ENCODE data around the gene PIGP.
"Not testable (repeated sequence)": the region's sequence is repeated elsewhere in the genome, so short reads cannot be mapped to it uniquely, and the experiment has no call there.

Gene PIGP

GRCh38 chr21:37072988-37073416, at the start of gene PIGP, which contains the start of gene TTC3:
TSS of gene PIGP (minus strand) at chr21:37073071. CDS start at chr21:37072515, 556 bp downstream.
TSS of gene TTC3 (plus strand) at chr21:37073254. CDS start at chr21:37087258, 14,004 bp downstream.
- peak; percentile 77 for DNase-seq

- no peak for DNase-seq
Observed at GRCh38 chr21:37119421-37120218, 46.7 kb upstream of the PIGP start.

DNA sequence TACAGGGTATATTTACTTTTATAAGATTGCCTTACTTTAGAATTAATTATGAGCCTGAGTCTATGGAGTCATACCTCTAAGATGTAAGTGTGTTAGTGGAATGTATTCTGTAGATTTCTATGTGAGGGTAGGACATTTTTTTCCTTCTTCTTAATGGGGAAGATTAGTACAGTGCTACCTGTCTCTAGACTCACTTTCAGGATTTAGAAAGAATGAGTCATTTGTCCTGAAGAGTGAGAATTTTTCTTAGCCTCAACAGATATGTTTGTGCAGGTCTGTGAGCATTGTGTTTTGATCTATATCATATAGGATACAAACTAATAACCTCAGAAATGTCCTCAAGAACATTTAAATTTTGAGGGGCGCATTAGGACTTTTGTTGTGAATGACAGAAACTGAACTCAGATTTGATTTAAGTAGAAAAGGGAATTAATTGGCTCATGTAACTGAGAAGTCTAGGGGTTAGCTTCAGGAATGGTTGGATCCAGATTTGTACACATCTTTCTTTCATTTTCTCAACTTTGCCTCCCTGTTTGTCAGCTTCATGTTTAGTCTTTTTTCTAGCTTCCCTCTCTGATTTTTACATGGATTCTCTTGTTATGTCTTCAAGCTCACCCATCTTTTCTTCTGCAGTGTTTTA, 45.4 kb upstream of the PIGP start:
- no peak for DNase-seq

GRCh38 chr21:37117204-37117603, 44.3 kb upstream of the PIGP start:
- DNase-seq = no peak

GRCh38 chr21:37116459-37116858, 43.6 kb upstream of the PIGP start:
- DNase-seq = not testable (repeated sequence)

- DNase-seq = not testable (repeated sequence)
Observed at GRCh38 chr21:37114301-37114700, 41.4 kb upstream of the PIGP start.

GRCh38 chr21:37111029-37111428, 38.2 kb upstream of the PIGP start:
- DNase-seq = not testable (repeated sequence)

GRCh38 chr21:37106998-37107397, 34.1 kb upstream of the PIGP start:
- DNase-seq = no peak

GRCh38 chr21:37102746-37103145, 29.9 kb upstream of the PIGP start:
- DNase-seq = not testable (repeated sequence)

DNA sequence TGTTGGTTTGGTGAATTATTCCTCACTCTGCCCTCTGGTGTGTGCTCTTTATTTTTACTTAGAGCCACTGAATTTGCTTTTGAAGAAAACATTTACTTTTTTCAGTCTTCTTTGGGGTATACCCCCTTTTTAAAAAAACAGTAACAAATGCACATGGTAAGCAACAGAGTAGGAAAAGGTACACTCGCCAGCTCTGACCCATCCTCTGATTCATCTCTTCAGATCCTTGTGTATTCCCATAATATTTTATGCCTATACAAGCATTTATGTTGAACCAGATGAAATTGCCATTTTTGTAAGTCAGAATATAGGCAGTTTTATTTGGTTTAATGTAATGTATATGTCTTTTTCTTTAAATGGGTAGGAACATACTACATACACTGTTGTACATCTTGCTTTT, 28.5 kb upstream of the PIGP start:
- DNase-seq = no peak

DNA sequence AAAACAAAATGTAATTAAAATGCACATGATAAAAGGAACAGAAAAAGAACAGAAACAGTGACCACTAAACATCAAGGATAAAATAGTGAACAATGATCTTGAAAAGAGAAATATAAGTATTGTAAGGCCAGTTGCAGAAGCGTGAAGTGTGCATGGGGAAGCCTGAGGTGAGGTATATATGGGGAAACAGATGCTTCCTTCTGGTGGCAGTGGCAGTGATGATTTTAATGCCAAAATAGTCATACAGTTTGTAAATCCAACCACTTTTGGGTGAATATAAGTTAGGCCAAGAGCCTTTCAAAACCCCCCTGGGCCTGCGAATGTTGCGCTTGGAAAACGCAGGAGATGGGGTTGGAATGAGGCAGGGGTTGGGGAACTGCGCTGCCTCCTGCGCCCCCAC, 27.4 kb upstream of the PIGP start:
- DNase-seq = no peak

DNA sequence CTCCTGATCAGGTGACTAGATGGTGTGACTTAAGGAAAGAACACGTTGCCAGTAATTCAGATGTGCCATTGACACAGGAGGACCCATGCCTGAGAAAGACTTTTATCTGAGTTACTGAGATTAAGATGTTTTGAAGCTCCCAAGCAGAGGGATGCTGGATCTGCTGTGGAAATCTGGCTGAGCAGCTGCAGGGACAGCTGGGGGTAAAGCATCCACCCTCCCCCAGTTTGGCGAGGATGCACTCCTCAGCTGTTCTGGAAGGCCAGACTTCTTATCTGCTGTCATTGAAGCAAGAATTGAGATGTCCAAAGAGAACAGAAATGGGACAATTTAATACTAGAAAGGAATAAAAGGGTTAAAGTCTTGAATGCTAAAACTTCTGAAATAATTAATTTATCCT, 25.9 kb upstream of the PIGP start:
- no peak for DNase-seq

- no peak for DNase-seq
Observed at GRCh38 chr21:37095821-37096220, 22.9 kb upstream of the PIGP start.

DNA sequence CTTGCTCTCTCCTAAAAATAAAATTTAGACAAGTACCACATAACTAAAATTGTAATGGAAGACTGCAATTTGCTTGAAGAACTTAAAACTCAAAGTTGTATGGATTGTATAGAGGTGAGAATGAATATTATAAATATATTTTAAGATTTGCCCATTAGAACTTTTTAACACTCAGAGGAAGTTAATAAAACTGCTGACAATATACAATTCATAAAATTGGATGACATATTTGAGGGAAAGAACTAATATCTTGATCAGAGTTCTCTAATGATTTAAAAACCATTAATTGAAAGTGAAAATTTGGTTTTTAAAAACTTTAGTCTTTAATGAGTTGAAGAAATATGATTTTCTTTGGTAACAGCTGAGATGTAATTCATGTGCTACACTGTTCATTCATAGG, 21.1 kb upstream of the PIGP start:
- DNase-seq = no peak

GRCh38 chr21:37088186-37088735, 15.4 kb upstream of the PIGP start:
- DNase-seq = no peak

- DNase-seq = no peak
Observed at GRCh38 chr21:37087188-37087587, 14.3 kb upstream of the PIGP start.

DNA sequence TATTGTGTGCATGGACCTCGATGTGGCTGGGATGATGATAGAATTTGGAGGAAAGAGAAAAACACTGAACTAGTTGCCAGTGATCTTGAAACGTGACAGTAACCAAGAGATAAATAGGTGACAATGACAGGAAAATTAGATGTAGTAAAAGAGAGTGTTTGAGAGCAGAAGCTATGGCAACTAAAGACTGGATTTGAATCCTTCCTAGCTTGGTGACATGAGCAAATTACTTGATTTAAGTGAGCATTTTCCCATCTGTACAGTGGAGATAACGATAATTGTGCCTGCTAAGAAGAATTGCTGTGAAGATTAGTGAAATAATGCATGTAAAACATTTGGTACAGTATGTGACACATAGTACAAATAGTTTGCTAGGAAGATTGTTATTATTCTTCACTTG, 12.9 kb upstream of the PIGP start:
- no peak for DNase-seq

DNA sequence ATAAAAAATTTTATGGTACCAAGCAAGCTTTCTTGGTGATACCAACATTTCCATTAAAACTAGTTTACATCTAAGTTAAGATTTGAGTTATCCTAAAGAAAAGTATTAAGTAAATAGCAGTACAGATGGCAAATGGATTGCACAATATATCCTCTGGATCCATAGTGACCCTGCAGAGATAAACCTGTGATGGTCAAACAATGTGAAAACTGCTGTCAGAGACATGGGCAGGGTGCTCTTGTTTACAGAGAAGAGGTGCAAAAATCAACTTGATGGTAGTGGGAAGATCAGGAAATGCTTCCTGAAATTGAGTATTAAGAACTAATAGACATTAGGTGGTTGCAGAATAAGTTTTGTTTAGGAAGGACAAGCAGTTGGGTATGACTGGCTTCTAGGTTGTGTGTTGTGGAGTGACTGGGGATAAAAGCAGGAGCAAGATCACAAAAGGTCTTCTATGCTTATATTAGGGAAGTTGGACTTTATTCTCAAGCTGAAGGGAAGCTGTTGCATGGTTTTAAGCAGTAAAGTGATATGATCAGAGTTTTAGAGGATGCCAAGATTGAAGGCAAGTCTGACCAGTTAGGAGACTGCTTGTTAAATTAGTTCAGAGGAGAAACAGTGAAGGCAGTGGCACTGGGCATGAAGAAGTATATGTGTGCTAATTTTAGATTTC, 10.1 kb upstream of the PIGP start:
- DNase-seq = no peak

GRCh38 chr21:37082375-37082774, 9.5 kb upstream of the PIGP start:
- no peak for DNase-seq

- DNase-seq = no peak
Observed at GRCh38 chr21:37079211-37079824, 6.4 kb upstream of the PIGP start.

DNA sequence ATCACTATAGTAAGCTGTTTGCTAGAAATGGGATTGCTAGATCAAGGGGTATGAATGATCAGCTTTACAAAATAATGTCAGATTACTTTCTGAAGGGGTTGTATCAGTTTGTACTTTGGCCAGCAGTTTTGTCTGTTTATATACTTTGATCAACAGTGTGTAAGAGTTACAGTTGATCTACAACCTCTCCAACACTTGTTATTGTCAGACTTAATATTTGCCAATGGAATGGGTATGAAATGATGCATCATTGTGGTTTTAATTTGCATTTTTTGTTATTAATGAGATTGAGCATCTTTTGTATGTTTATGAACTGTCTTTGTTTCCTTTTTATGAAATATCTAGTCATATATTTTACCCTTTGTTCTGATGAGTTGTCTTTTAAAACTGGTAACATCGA, 4.5 kb upstream of the PIGP start:
- DNase-seq = no peak

DNA sequence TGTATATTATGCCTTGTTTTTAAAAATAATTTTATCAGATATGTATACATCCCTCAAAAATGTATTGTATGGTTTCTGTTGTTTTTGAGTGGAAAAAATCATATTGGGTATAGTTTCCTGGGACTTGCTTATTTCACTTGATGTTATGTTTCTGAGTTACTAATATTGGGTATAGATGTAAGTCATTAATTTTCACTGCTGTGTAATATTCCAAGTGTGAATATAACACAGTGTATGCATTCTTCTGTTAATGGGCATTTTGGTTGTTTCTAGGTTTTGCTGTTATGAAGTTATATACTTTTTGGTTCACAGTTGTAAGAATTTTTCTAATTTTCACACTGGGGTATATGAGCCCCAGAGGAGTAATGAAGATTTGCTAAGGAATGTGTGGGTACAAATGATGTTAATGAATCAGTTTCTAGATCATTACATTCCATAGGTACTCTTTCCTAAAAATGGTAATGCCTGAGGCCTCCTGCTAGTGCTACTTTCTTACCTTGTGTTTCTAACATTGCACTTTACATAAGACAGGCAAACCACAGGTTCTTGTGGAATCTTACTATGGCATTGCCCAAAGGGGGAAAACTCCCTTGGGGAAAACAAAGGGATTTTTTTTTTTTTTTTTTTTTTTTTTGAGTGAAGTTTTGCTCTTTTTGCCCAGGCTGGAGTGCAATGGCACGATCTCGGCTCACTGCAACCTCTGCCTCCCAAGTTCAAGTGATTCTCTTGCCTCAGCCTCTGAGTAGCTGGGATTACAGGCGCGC, 3.4 kb upstream of the PIGP start:
- DNase-seq = no peak

All from KG1 (cell line).